NCI-H446 treated with DMSO at 0.1 percent for 48 hours (cell line): ENCODE results near the gene MAL.
"Not testable (repeated sequence)": the region's sequence is repeated elsewhere in the genome, so short reads cannot be mapped to it uniquely, and the experiment has no call there.

Experiments used
- DNase-seq: peaks from one replicate; lab custom pipeline; 2025; lab: John Stamatoyannopoulos, UW

MAL gene

GRCh38 chr2:95098273-95098672 is 72.8 kb downstream of the MAL start:
- not testable (repeated sequence) for DNase-seq

- no peak for DNase-seq
These were observed 74.4 kb downstream of the MAL start for GRCh38 chr2:95099910-95100309.
